Activated gamma-delta T cell treated with Interleukin-2 at 50 U/mL for 16 hours (primary cell): Measurements from ENCODE around the gene RALA.

Source experiments
- DNase-seq: peaks from one replicate; pipeline ENCODE4 v3.0.0-alpha.2; 2020

The RALA gene

DNA sequence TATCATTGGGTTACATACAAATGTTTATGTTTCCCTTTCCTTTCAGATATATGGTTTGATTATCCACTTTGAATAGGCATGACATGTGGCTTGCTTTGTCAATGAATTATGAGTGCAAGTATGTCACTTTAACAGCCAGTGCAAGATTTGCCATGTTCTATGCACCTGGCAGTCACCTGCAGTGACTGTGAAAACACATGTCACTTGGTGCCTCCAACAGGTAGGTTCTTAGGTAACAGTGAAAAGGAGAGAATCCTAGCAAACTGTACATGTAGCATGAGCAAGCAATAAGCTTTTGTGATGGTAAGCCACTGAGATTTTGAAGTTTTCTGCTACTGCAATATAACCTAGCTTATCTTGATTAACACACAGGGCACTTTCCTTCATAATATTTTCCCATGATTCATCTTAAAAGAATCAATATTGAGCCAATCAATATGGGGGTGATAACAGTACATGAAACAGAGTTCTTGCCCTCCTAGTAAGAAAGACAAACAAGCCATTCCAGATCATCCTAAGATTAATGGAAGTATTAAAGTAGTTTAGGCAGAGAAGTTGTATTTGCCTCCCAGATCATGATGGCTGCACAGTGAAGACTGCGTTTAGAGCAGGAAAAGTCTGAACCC, 7.9 kb upstream of the RALA start:
- DNase-seq = no peak

DNA sequence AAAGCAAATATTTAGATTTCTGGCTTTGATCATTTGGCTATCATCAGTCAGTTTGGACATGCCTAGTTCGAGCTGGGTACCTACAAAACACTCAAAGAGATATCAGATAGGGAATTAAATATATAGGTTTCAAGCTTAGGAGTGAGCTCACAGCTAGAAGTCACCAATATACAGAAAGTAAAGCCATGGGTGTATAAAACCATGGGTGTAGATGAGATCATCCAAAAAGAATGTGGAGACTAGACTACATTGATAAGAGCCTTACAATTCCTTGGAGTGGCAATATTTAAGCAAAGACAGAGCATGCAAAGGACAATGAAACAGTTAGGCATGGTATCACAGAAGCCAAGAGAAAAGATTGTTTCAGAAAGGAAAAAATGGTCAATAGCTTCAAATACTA, 7.2 kb upstream of the RALA start:
- no peak for DNase-seq

DNA sequence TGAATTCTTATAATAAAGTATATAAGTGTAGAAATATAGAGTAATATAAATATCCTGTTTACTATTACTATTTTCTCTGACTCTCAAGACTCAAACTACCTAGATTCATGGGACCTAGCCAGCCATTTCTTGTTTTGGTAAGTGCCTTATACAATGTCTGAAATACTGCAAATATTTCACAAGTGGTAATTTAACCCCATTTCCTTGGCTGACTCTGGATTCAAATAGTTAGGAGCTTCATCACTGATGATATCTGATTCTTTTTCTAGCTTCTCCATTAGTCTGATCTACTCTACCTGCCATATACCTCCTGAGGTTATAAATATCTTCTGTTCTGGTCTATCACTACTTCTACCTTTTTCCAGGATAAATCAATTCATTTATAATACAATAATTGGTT, 6.4 kb upstream of the RALA start:
- no peak for DNase-seq

DNA sequence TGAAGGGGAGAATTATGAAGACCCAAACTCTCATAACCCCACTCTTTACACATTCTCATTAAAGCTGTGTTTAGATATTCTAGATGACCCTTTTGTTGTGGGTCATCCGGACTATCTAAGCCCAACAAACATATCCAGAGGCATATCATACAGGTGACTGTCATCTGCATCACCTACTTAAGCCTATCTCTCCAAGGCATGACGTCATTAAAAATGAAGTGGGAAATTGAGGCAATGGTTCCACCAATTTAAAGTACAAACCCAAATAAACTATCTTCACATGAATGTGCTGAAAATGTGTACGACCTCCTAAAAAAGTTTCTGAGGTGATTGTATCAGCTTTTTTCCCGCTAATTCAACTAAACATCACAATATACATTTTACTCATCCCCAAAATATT, 4.5 kb upstream of the RALA start:
- DNase-seq = no peak

DNA sequence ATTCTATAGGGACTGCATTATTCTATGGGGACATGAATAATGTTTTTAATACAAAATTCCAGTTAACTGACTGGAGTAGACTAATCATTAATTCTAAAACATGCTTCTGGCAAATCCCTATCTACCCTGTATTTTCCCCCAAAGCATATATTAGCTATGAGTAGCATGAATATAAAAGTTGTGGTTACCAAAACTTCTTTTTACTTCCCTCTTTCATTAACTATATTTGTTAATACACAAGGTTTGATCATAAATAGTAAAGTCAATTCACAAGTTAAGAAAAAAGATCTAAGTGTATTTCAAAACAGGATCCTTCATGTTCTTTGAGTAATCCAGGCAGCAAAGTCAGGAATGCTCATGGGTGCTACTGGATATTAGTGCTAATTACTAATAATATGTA, 2.9 kb upstream of the RALA start:
- DNase-seq = no peak

DNA sequence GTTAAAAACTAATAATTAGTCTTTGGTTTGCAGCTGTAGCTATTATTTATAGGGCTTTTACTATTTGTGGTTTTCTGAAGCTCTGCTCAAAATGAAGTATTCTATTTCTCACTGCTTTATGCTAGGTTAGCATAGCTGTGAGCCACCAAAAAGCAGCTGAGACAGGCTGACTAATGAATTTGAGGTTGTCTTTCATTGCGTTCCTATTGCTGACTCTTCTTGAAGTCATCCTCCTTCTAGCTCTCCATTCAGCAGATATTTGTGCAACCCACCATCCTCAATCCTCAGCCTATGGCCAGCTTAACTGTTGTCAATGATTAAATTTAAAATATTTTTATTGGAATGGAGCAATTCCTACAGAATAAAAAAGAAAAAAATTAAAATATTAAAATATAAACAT, 2.1 kb upstream of the RALA start:
- no peak for DNase-seq

DNA sequence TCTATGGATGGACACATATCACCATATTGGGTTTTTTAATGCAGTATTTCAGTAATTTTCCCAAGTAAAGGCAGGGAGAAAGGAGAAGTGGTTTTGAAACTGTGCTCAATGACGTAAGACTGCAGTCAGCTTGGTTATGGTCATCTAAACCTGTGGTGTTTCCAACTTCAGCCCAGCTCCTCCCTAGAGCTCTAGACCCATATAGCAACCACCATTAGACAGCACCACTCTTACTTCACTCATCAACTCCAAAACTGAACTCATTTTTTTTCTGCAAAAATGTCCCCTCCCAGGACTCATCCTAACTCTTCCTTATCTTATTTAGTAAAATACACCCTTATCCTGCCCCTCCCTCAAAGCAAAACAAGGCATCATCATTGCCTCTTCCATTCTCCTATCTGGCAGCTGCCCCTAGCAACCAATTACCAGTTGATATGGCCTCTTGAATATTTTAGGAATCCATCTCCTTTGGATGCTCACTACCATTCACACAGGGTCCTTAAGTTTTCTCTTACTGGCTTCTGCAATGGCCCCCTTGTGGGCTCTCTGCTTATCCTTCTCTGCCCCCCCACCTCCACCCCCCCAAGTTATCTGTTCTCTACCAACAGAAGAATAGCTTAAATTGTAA, 1.5 kb upstream of the RALA start:
- no peak for DNase-seq

DNA sequence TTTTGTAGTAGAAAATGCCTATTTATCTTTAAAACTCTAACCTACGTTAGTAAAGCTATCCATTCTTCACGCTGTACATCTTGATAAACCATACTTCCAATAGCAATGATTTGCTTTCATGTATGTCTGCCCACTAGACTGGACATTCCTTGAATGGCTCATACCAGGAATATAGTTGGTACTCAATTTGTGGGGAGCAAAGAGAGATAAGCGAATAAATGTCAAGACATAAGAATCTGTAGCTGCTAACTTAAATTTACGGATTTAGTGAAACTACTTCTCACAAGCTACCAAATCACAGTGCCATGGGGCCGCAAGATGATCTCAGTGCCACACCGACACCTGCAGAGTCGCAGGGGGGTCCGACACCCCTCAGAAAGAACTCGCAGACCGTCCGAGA, 763 bp upstream of the RALA start:
- DNase-seq = no peak

DNA sequence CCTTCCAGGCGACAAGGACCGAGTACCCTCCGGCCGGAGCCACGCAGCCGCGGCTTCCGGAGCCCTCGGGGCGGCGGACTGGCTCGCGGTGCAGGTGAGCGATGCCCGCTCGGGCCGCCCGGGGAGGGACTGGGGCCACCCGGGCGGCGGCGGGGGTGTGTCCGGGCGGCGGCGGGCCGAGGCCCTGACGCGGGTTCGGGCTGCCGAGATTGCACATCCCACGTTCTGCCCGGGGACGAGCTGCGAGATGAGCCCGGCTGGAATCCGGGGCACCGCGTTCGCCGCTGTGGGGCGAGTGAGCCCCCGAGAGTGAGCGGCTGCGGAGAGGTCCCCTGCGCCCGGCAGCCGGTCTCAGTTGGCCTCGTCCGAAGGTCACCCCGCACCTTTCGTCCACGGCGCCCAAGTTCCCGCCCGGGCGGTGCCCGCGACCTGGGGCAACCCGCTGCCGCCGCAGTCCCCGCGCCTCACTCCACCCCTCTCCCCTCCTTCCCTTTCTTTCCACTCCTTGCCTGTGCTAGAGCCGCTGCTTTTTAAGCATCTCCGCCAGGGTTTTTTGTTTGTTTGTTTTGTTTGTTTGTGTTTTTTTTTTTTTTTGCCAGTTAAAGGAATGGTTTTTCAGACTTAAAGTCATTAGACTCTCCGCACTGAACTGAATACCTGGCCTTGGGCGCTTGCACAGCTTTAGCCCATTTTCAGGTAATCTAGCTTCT, 515 bp downstream of the RALA start:
- peak; percentile 14 for DNase-seq

DNA sequence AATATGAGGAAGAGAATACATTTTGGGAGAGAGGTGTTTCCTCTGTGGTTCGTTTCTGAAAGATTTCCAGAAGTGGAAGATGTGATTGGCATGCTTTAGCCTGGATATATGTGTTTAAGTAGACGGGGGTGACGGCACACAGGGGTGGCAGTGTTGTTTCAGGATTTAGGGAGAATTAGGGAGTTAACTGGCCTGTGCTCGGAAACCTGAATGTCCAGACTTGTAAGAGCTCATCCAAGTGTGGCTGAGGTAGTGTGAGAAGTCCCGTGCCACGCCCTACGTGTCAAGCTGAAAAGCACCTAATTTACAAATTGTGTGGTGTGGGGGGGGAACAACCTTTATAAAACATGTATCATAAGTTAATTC, 1.1 kb downstream of the RALA start:
- DNase-seq = no peak

DNA sequence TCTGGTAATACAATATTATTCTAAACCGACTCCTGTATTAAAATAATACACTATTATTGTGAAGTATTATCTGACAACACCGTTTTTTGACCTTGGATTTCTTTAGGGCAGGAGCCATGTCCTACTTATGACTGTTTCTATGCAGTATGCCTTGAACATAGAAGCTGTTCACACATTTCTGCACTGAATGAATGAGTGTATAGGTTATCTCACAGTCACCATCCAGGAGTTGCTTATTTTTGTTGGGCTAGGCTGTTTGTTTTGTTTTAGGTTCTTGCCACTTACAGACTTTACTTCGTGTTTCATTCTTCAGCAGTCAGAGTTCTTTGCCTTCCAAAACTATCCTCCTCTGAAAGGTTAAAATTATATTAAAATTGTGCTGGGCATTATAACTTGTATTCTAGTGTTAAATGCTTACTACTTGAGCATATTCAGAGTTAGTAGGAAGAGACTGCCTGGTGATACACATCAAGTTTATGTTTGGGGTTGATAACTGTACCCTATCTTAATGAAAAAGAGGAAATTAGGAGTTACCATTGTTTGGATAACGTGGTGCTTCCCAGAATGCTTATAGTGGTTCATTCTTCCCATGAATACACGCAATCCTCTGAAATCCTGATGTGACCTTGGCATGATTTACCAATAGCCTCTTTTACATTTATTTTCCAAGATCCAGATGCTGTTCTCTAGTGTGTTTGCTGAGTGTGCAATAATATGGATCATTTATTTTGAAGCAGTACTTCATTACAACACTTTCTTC, 1.7 kb downstream of the RALA start:
- DNase-seq = no peak

DNA sequence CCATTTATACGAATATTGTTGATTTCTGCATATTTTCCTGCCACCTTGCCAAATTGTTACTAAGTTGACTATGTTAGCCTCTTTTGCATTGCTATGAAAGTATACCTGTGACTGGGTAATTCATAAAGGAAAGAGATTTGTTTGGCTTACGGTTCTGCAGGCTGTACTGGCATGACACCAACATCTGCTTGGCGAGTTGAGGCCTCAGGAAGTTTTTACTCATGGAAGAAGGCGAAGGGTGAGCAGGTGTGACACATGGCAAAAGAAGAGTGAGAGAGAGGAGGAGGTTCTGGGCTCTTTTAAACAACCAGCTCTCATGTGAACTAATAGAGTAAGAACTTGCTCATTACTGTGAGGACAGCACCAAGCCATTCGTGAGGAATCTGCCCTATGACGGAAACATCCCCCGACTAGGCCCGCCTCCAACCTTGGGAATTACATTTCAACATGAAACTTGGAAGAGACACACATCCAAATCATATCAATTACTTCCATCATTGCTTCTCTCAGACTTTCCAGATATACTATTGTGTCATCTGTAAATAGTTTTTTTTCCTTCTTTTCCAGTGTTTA, 8.4 kb downstream of the RALA start:
- no peak for DNase-seq

DNA sequence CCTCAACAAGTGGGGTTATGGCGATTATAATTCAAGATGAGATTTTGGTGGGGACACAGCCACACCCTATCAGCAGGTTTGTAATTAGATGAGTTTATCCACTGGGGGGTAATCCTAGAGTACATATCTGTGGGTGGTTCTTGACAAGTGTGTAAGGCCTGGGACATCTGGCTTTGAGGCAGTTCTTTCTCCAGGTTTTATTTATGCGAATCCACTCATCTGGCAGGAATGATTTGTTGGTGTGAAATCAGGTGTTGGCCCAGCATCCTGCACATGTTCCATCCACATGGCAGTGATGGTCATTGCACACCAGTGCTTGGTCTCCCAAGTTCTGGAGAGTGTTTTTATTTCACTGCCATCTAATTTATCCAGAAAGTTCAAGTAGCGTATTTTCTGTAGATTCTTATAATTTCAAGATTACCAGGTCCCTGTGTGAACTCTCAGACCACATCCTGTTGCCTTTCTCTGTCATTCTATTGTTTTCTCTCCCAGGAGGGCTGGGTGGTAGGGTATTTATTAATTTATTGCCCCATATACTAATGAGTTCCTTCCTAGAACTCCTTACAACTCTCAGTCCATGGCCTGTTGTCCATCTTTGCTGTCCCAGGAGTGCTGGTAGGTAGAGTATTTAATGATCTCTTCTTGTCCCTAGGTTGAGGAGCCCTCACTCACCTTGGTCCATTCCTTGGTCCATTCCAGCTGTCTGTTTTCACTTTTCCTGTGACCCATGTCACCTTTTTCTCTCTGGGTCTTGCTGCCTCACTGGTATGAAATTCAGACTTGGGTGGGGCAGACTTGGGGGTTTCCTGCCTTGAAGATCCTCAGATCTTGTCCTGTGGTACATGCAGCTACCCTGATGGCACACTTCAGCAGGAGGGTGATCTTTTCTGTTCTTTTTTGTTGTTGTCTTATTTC, 10.4 kb downstream of the RALA start:
- DNase-seq = peak; percentile 35

DNA sequence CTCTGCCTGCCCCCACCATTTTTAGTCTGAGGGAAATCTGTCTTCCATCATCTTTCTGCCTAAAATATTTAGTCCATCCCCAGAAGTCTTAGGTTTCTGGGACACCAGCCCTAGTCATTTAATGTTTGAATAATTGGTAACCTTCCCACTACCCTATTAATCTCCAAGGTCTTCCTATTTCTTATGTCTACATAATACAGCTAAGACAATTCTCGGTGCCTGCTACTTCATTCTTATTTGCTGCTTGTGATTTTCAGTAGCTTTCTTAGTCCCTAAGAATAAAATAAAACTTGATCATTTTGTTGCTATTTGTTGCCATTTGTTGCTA, 11.1 kb downstream of the RALA start:
- DNase-seq = no peak

DNA sequence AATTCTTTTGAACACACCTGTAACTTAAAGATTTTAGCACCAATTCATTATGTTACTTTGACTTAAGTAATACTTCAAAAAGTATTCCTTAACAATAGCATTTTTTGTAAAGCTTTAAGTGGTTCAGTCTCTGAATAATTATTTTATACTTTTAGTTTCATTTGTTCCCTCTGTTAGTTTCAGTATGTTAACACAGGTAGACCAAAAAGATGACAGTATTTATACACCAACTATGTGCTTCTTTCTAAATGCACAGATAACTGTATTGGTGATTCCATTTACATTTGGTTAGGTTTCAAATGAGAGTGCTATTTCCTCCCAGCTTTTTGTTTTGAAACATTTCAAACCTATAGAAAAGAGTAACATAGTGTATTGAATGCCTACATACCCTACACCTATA, 14.0 kb downstream of the RALA start:
- no peak for DNase-seq

DNA sequence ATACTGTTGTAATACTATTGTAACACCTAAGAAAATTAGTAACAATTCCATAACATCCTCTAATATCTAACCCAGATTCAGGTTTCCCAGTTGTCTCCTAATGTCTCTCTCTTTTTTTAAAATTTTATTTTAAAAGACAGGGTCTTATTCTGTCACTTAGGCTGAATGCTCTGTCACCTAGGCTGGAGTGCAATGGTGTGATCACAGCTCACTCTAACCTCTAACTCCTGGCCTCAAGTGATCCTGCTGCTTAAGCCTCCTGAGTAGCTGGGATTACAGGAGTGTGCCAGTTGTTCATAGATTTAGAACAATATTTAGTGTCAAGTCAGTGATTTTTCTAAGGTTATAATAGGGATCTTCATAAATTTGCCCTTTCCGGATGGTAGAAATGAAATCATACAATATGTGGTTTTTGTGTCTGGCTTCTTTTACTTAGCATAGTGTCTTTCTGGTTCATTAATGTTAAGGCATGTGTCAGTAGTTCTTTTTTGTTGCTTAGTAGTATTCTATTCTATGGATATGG, 14.7 kb downstream of the RALA start:
- no peak for DNase-seq

DNA sequence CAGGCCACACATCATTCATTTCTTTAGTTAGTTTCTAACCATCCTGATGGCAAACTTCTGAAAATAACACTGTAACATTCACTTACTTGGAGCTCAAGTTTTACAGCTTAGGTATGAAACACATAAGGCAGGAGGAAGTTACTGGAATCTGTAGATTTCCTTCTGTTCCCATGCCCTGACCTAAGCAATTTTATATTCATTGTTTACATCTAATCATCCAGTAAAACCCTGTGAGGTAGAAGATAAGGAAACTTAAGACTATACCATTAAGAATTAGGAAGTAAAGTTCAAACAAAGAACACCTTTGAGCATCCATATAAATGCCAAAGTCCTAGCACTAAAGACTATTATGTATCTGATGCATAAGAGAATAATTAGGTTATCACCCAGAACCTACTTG, 19.5 kb downstream of the RALA start:
- DNase-seq = no peak

DNA sequence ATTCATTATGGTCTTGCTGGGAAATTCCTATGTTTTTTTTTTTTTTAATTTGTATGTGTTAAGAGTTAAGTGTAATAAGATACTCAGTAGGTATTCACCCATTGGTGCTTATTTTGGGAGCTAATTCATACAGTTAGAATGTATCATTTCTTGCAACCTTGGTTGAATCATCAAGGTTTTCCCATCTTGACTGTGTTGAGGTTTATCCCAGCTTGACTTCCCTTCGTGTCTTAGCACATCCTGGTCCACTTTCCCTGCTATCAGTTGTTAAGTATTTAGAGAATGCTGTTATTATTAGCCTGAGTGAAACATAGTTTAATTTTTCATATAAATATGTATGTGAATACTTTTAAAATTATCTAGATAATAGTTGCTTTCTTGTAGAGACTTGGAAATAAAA, 20.8 kb downstream of the RALA start:
- no peak for DNase-seq

DNA sequence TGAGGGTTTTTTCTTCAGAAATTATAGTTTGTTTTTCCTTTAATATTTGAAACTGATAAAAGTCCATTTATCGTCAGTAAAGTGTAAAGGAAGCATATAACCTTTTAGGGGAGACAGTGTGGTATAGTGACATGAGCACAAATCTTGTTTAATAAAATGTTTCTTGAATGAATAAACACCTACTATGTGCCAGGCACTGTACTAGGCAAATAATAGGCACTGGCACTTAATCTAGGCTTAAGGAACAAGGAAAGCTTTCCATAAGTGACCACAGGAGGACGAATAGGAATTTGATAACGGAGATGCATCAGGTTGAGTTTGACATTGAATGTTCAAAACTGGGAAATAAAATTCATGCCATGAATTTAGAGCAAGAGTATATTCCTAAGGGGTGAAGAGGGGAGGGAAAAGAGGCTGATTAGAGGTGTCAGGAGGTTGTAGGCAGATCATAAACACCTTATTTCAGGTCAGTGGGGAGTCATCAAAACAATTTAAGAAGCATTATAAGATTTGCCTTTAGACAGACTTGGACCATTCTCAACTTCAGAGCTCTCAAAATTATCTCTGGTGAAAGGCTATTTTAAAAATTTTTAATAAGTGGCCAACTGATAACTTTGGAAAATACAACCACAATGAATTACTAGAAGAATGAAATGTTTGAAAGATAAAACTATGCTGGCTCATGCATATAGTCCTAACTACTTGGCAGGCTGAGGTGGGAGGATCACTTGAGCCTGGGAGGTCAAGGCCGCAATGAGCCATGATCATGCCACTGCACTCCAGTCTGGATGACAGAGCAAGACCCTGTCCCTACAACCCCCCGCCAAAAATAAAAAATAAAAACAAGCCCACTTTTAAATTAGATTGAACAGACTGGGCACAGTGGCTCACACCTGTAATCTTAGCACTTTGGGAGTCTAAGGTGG, 22.4 kb downstream of the RALA start:
- DNase-seq = no peak

DNA sequence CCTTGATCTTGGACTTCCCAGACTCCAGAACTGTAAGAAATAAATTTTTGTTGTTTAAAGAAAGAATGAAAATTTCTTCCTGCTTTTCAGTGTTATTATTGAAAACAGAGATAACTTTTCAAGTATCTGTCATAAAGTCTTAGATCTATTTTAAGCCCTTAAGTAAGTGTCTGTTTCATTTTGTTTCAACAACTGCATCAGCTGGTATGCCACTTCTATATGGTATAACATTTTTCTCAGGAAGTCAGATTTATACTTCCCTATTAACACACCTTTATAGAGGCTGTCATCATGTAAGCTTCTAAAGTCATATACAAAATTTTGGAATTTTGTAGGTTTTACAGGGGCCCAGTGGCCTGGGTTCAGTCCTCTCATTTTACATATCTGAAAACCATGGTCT, 24.4 kb downstream of the RALA start:
- DNase-seq = no peak

DNA sequence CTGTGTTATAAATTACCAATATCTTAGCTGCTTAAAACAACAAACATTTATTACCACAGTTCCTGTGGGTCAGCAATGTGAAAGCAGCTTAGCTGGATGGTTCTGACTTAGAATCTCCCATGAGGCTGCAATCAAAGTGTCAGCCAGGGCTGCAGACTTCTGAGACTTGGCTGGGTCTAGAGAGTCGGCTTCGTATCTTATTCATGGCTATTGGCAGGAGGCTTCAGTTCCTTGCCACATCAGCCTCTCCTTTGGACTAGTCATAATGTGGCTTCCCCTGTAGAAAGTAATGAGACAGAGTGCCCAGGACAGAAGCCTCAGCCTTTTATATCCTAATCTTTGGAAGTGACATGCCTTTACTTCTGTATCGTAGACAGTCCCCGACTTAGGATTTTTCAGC, 27.3 kb downstream of the RALA start:
- no peak for DNase-seq
